Nasal cavity respiratory epithelium epithelial cell of viscerocranial mucosa (primary cell): ENCODE results near the gene AKIP1. TPM values are rescaled to one million over a fixed set of nuclear protein-coding genes. Genes with fewer than 3 reads are reported as not detected.

ENCODE experiments used
- total RNA-seq: library from RNA; depleted of rRNA; stranded (reverse); fragments of >200 nt; gene quantifications from 2 replicates; pipeline ENCODE4 v1.2.3, GENCODE V29; 2014

AKIP1 gene
- 25.4 and 40.7 TPM in 2 replicates for total RNA-seq

GRCh38 chr11:8911029-8911823, at the start of gene AKIP1:
TSS of gene AKIP1 (plus strand) at chr11:8911189. CDS start at chr11:8911450, 261 bp downstream.

GRCh38 chr11:8932564-8933180, 21.7 kb downstream of the AKIP1 start, which contains the start of gene C11orf16:
TSS of gene C11orf16 (minus strand) at chr11:8932947. CDS start at chr11:8932308, 639 bp downstream.

GRCh38 chr11:8942518-8943066, 31.6 kb downstream of the AKIP1 start, which contains the start of gene ASCL3:
TSS of gene ASCL3 (minus strand) at chr11:8943016. CDS start at chr11:8938161, 4,855 bp downstream.

GRCh38 chr11:8964324-8965320, 53.6 kb downstream of the AKIP1 start, which contains the start of gene TMEM9B:
TSS of gene TMEM9B (minus strand) at chr11:8964442. CDS start at chr11:8964313, 129 bp downstream.

Other genes with a start within 250 kb of the AKIP1 start
- 7.9 and 9.0 TPM in 2 replicates for gene TRIM66, start 228.5 kb upstream of the AKIP1 start, total RNA-seq
- gene RPL27A, start 228.4 kb upstream of the AKIP1 start, total RNA-seq: 766 and 1,323 TPM in 2 replicates
- gene C11orf16, start 21.8 kb downstream of the AKIP1 start, total RNA-seq: not detected in 2 replicates
- not detected in 2 replicates for gene ASCL3, start 31.8 kb downstream of the AKIP1 start, total RNA-seq
- gene TMEM9B, start 53.3 kb downstream of the AKIP1 start, total RNA-seq: 45.8 and 49.0 TPM in 2 replicates
- 1.00 and 3.8 TPM in 2 replicates for gene NRIP3, start 92.8 kb downstream of the AKIP1 start, total RNA-seq
- gene SCUBE2, start 180.4 kb downstream of the AKIP1 start, total RNA-seq: under 0.01 and 0.07 TPM in 2 replicates